Thyroid gland (tissue), 4 donors: ENCODE measurements around the gene UPK1A.

Source experiments
- POLR2A ChIP-seq, 2 donors: fragments of 450-650 bp; IDR thresholded peaks; one replicate each; pipeline ENCODE4 v1.6.1; 2017; ENCODE audit warnings: antibody characterized with exemption in 2 of 2, mild to moderate bottlenecking in 2 of 2, moderate library complexity in 1 of 2
- TF ChIP-seq, protein P1 (sequence below), 6 experiments: fragments of 200-600 bp in 3 of 6; fragments of 450-650 bp in 3 of 6; sonication (generic) in 3 of 6; IDR thresholded peaks; one replicate each; pipeline ENCODE4 v1.5.1; 2016 to 2019; ENCODE audit warnings: antibody characterized with exemption in 6 of 6, mild to moderate bottlenecking in 2 of 6, inconsistent platforms in 1 of 6, moderate library complexity in 1 of 6

GRCh38 chr19:35661995-35662340 is 4.3 kb upstream of the UPK1A start:
- TF ChIP-seq, protein P1, sequence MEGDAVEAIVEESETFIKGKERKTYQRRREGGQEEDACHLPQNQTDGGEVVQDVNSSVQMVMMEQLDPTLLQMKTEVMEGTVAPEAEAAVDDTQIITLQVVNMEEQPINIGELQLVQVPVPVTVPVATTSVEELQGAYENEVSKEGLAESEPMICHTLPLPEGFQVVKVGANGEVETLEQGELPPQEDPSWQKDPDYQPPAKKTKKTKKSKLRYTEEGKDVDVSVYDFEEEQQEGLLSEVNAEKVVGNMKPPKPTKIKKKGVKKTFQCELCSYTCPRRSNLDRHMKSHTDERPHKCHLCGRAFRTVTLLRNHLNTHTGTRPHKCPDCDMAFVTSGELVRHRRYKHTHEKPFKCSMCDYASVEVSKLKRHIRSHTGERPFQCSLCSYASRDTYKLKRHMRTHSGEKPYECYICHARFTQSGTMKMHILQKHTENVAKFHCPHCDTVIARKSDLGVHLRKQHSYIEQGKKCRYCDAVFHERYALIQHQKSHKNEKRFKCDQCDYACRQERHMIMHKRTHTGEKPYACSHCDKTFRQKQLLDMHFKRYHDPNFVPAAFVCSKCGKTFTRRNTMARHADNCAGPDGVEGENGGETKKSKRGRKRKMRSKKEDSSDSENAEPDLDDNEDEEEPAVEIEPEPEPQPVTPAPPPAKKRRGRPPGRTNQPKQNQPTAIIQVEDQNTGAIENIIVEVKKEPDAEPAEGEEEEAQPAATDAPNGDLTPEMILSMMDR (IDR thresholded peaks at IDR 0.05): no peak
- no peak for TF ChIP-seq POLR2A (IDR thresholded peaks at IDR 0.05)
